22Rv1 (cell line): ENCODE measurements around the gene C1QTNF1.
A peak's percentile ranks its signal among the peaks of the same experiment; 100 is the strongest.

ENCODE experiments used
- H3K27ac ChIP-seq: fragments of 450-650 bp; 2 replicates; pipeline ENCODE4 v1.5.1; 2017
- ZFX ChIP-seq: fragments of 450-650 bp; IDR thresholded peaks from 2 replicates; pipeline ENCODE4 v1.6.1; 2017; ENCODE audit warnings: antibody characterized with exemption, borderline replicate concordance
- TF ChIP-seq, protein P1 (sequence below): fragments of 450-650 bp; IDR thresholded peaks from 2 replicates; pipeline ENCODE4 v1.5.1; 2017; ENCODE audit warnings: mild to moderate bottlenecking

The C1QTNF1 gene

DNA sequence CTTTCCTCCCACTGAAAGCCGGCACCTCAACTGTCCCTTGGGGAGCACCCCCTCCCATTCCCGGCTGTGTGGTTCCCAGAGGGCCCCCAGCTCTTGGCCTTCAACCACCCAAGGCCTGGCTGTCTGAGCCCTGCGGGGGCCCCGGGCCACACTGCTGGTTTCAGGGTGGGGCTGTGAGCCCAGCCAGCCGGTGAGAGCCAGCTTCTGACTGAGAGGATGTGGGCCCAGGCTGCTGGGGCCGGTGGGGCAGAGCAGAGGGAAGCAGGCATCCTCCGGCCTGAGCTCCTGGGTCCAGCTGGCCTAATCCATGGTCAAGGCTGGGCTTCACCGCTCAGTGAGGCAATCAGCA is 43.4 kb upstream of the C1QTNF1 start:
- TF ChIP-seq, protein P1, sequence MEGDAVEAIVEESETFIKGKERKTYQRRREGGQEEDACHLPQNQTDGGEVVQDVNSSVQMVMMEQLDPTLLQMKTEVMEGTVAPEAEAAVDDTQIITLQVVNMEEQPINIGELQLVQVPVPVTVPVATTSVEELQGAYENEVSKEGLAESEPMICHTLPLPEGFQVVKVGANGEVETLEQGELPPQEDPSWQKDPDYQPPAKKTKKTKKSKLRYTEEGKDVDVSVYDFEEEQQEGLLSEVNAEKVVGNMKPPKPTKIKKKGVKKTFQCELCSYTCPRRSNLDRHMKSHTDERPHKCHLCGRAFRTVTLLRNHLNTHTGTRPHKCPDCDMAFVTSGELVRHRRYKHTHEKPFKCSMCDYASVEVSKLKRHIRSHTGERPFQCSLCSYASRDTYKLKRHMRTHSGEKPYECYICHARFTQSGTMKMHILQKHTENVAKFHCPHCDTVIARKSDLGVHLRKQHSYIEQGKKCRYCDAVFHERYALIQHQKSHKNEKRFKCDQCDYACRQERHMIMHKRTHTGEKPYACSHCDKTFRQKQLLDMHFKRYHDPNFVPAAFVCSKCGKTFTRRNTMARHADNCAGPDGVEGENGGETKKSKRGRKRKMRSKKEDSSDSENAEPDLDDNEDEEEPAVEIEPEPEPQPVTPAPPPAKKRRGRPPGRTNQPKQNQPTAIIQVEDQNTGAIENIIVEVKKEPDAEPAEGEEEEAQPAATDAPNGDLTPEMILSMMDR = no peak
- no peak for TF ChIP-seq ZFX
- no peak overlapping the region for H3K27ac ChIP-seq

DNA sequence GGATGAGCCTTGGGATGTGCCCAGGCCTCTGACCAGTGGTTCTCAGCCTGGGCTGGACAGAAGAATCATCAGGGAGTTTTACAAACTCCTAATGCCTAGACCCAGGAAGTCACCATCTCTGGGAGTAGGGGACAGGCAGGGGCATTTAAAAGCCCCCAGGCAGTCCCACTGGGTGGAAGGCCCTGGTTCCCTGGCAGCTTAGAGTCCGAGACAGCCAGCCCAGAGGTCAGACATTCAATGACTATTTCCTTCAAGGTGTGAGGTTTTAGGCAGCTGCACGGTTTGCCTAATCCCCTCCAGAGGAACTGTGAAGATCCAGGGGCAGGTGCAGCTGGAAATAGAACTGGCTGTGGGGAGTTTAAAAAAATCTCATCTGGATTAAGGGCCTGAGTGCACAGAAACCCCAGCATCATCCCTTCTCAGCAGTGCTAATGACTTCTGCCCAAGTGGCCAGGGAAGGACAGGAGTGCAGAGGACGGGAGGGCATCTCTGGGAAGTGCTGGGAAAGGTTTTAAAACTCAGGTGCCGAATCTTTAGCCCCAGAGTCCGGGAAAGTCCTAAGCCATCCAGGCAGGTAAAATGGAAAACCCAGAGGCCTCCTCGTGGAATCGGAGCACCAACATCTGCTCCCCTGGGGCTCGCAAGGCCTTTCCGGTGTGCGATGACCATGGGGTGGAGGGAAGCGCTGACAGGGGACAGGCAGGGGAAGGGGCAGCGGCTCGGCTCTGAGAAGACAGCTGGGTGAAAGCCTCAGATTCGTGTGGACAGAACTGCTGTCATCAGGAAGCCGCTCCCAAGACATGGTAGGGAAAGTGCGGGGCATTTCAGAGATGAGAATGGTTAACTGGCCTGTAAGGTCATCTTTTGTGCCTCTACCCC is 42.7 kb upstream of the C1QTNF1 start:
- no peak for TF ChIP-seq ZFX
- TF ChIP-seq, protein P1 = no peak
- no peak overlapping the region for H3K27ac ChIP-seq

DNA sequence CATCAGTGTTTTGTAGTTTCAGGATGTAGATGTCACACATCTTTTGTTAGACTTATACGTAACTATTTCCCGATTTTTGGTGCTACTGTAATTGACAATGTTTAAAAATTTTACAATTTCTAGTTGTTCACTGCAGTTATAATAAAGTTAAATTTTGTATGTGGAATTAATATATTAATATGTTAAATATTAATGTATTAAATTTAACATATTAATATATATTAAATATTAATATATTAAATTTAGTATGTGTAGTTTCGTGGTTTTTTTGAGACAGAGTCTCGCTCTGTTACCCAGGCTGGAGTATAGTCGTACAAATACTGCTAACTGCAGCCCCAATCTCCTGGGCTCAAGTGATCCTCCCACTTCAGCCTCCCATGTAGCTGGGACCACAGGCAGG is 38.6 kb upstream of the C1QTNF1 start:
- H3K27ac ChIP-seq = no peak overlapping the region
- no peak for TF ChIP-seq ZFX
- TF ChIP-seq, protein P1 = no peak

DNA sequence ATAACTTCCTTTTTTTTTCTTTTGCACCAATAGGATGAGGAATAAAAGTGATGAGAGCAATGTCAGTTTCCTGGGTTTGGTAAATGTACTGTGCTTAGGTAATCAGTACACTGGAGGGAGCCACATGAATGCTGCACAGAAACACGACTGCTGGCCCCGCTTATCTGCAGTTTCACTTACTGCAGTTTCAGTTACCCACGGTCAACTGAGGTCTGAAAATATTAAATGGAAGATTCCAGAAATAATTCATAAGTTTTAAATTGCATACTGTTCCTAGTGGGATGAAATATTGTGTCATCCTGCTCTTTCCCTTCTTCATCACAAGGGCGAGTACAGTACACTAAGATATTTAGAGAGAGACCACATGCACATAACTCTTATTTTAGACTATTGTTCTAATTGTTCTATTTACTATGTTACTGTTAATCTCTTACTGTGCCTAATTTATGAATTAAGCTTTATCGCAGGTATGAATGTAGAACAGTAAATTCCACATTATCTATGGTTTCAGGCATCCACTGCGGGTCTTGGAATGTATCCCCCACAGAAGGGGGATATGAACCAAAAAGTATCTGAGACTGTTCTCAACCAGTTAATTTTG is 37.8 kb upstream of the C1QTNF1 start:
- TF ChIP-seq, protein P1 = 0 out of 2 replicates have a peak, but pooled peaks have one; percentile 12
- TF ChIP-seq ZFX = no peak
- H3K27ac ChIP-seq = peak overlapping the region; percentile 35; the same call in 1 of the 2 replicates

DNA sequence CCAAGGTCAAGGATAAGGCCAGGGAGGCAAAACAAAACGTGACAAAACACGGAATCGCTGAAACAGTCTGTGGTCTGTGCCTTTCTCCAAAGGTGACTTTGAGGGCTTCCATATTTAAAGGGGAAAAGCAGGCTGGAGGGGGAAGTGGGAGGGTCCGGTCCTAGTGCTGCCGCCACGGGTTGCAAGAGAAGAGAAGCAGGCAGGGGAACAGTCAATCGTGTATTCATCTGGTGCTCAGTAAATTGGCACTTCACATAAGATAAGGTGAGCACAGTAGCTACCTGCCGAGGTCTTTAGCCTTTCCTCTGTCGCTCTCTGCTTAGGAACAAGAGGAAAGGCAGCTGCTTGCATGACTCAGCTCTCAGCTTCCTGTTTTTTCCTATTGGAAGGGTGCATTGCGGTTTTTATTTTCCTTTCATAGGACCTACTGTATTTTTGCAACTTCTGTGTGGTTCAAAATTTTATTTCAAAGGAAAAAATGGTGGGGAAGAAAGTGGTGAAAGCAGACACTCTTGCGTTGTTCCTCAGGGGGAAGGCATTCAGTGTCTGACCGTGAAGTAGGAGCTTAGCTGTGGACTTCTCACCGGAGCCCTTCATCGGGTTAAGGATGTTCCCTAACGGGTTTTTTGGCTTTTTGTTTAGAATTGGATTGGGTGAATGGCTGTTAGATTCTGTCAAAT is 37.2 kb upstream of the C1QTNF1 start:
- H3K27ac ChIP-seq = peak overlapping the region; percentile 35; the same call in 1 of the 2 replicates
- TF ChIP-seq, protein P1 = no peak
- TF ChIP-seq ZFX = no peak

DNA sequence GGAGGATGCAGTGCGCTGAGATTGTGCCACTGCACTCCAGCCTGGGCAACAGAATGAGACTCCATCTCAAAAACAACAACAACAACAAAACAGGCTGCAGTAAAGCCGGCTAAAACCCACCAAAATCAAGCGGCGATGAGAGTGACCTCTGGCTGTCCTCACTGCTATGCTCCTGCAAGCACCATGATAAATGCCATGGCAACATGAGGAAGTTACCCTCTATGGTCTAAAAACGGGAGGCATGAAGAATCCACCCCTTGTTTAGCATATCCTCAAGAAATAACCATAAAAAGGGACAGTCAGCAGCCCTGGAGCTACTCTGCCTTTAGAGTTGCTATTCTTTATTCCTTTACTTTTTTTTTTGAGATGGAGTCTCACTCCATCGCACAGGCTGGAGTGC is 35.8 kb upstream of the C1QTNF1 start:
- TF ChIP-seq, protein P1 = no peak
- TF ChIP-seq ZFX = no peak
- no peak overlapping the region for H3K27ac ChIP-seq
